Astrocyte (in vitro differentiated cells and primary cell): ENCODE data around the gene FRMD4A.

Experiments
- EZH2 ChIP-seq: IDR thresholded peaks from 2 replicates; pipeline ENCODE4 v1.6.1; 2012; ENCODE audit warnings: mild to moderate bottlenecking, low read length, inconsistent platforms; ENCODE audit not compliant: insufficient read depth
- TF ChIP-seq, protein P1 (sequence below): IDR thresholded peaks from 2 replicates; pipeline ENCODE4 v1.5.1; 2011; ENCODE audit warnings: low read depth, mild to moderate bottlenecking, inconsistent platforms, low read length, moderate library complexity; ENCODE audit not compliant: insufficient read depth

DNA sequence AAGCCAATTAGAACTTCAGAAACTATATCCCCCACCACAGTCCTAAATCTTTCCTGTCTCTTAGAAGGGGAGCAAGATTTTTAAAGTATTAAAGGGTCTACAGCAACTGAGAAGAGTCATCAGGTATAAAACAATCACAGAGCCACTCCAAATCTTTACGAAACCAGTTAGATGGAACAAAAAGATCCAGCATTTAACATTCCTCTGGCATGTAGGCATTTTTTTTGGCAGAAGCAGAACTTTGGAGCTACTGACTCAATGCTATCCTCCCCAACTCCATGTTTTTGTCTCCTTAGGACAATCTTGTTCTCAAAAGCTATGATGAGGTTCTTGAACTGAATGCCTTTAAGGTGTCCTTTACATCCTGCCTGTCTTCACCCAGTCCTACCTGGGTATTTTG is 410.7 kb downstream of the FRMD4A start:
- TF ChIP-seq, protein P1, sequence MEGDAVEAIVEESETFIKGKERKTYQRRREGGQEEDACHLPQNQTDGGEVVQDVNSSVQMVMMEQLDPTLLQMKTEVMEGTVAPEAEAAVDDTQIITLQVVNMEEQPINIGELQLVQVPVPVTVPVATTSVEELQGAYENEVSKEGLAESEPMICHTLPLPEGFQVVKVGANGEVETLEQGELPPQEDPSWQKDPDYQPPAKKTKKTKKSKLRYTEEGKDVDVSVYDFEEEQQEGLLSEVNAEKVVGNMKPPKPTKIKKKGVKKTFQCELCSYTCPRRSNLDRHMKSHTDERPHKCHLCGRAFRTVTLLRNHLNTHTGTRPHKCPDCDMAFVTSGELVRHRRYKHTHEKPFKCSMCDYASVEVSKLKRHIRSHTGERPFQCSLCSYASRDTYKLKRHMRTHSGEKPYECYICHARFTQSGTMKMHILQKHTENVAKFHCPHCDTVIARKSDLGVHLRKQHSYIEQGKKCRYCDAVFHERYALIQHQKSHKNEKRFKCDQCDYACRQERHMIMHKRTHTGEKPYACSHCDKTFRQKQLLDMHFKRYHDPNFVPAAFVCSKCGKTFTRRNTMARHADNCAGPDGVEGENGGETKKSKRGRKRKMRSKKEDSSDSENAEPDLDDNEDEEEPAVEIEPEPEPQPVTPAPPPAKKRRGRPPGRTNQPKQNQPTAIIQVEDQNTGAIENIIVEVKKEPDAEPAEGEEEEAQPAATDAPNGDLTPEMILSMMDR, result no peak
- TF ChIP-seq EZH2, result no peak
